Measurements from ENCODE around the gene WDR74.

Gene WDR74

GRCh38 chr11:62839050-62839945, at the start of gene WDR74:
TSS of gene WDR74 (minus strand) at chr11:62839590. CDS start at chr11:62839570, 20 bp downstream.
- TF ChIP-seq EZH2 (IDR thresholded peaks at IDR 0.05) = no peak
- peak; percentile 93 for TF ChIP-seq FOXP2 (optimal IDR thresholded peaks at IDR 0.05; ENCODE audit: control extremely low read depth, extremely low read length, insufficient read depth)
- peak; percentile 98 for TF ChIP-seq POLR2AphosphoS5 (IDR thresholded peaks at IDR 0.05; ENCODE audit: borderline replicate concordance, low read depth, low read length)
- H3K9ac ChIP-seq (ENCODE audit: insufficient read length) = peak within 1 kb of the TSS; percentile 97
- DNase-seq (ENCODE audit: low read depth, low spot score) = no peak
- H3K36me3 ChIP-seq (ENCODE audit: insufficient read depth, low read length) = peaks cover 38% of the 10 kb centered on the region
- H3K9me3 ChIP-seq (ENCODE audit: low read depth, low read length) = no peaks in the 10 kb centered on the region
- H3K27ac ChIP-seq = peak within 1 kb of the TSS; percentile 95
- H3K4me3 ChIP-seq = peak within 1 kb of the TSS; percentile 79

GRCh38 chr11:62889126-62889483, 49.7 kb upstream of the WDR74 start:
- H3K4me3 ChIP-seq = no peak overlapping the region
- H3K9me3 ChIP-seq (ENCODE audit: low read depth, low read length) = no peaks in the 10 kb centered on the region
- H3K9ac ChIP-seq (ENCODE audit: insufficient read length) = no peak overlapping the region
- TF ChIP-seq FOXP2 (optimal IDR thresholded peaks at IDR 0.05; ENCODE audit: control extremely low read depth, extremely low read length, insufficient read depth) (no peak), EZH2 (IDR thresholded peaks at IDR 0.05) (no peak), POLR2AphosphoS5 (IDR thresholded peaks at IDR 0.05; ENCODE audit: borderline replicate concordance, low read depth, low read length) (no peak)
- peaks cover 55% of the 10 kb centered on the region for H3K36me3 ChIP-seq (ENCODE audit: insufficient read depth, low read length)
- peak overlapping the region; percentile 44 for H3K27ac ChIP-seq
- no peak for DNase-seq (ENCODE audit: low read depth, low spot score)

GRCh38 chr11:62888406-62888805, 49.0 kb upstream of the WDR74 start:
- no peaks in the 10 kb centered on the region for H3K9me3 ChIP-seq (ENCODE audit: low read depth, low read length)
- DNase-seq (ENCODE audit: low read depth, low spot score) = no peak
- peak overlapping the region; percentile 44 for H3K27ac ChIP-seq
- peaks cover 62% of the 10 kb centered on the region for H3K36me3 ChIP-seq (ENCODE audit: insufficient read depth, low read length)
- H3K4me3 ChIP-seq = no peak overlapping the region
- TF ChIP-seq EZH2 (IDR thresholded peaks at IDR 0.05) = no peak
- no peak for TF ChIP-seq POLR2AphosphoS5 (IDR thresholded peaks at IDR 0.05; ENCODE audit: borderline replicate concordance, low read depth, low read length)
- TF ChIP-seq FOXP2 (optimal IDR thresholded peaks at IDR 0.05; ENCODE audit: control extremely low read depth, extremely low read length, insufficient read depth) = no peak
- H3K9ac ChIP-seq (ENCODE audit: insufficient read length) = no peak overlapping the region

GRCh38 chr11:62885137-62885750, 45.9 kb upstream of the WDR74 start:
- Histone ChIP-seq H3K9me3 (ENCODE audit: low read depth, low read length) (no peaks in the 10 kb centered on the region), H3K27ac (peak overlapping the region; percentile 38; the same call in 1 of the 2 replicates), H3K9ac (ENCODE audit: insufficient read length) (no peak overlapping the region), H3K4me3 (peak overlapping the region; percentile 35; the same call in 1 of the 2 replicates), H3K36me3 (ENCODE audit: insufficient read depth, low read length) (peaks cover 86% of the 10 kb centered on the region)
- no peak for DNase-seq (ENCODE audit: low read depth, low spot score)
- TF ChIP-seq FOXP2 (optimal IDR thresholded peaks at IDR 0.05; ENCODE audit: control extremely low read depth, extremely low read length, insufficient read depth) = no peak
- TF ChIP-seq POLR2AphosphoS5 (IDR thresholded peaks at IDR 0.05; ENCODE audit: borderline replicate concordance, low read depth, low read length) = peak; percentile 36; the same call in 1 of the 2 replicates

GRCh38 chr11:62883673-62884072, 44.3 kb upstream of the WDR74 start:
- H3K27ac ChIP-seq = peak overlapping the region; percentile 98
- H3K9ac ChIP-seq (ENCODE audit: insufficient read length) = peak overlapping the region; percentile 100
- H3K36me3 ChIP-seq (ENCODE audit: insufficient read depth, low read length) = peaks cover 85% of the 10 kb centered on the region
- peak overlapping the region; percentile 89 for H3K4me3 ChIP-seq
- no peaks in the 10 kb centered on the region for H3K9me3 ChIP-seq (ENCODE audit: low read depth, low read length)
- no peak for DNase-seq (ENCODE audit: low read depth, low spot score)
- TF ChIP-seq FOXP2 (optimal IDR thresholded peaks at IDR 0.05; ENCODE audit: control extremely low read depth, extremely low read length, insufficient read depth) (no peak), POLR2AphosphoS5 (IDR thresholded peaks at IDR 0.05; ENCODE audit: borderline replicate concordance, low read depth, low read length) (no peak), EZH2 (IDR thresholded peaks at IDR 0.05) (no peak)

GRCh38 chr11:62882788-62883501, 43.6 kb upstream of the WDR74 start:
- peaks cover 82% of the 10 kb centered on the region for H3K36me3 ChIP-seq (ENCODE audit: insufficient read depth, low read length)
- peak overlapping the region; percentile 100 for H3K9ac ChIP-seq (ENCODE audit: insufficient read length)
- H3K9me3 ChIP-seq (ENCODE audit: low read depth, low read length) = no peaks in the 10 kb centered on the region
- no peak for DNase-seq (ENCODE audit: low read depth, low spot score)
- H3K4me3 ChIP-seq = peak overlapping the region; percentile 89
- TF ChIP-seq EZH2 (IDR thresholded peaks at IDR 0.05) (no peak), POLR2AphosphoS5 (IDR thresholded peaks at IDR 0.05; ENCODE audit: borderline replicate concordance, low read depth, low read length) (no peak), FOXP2 (optimal IDR thresholded peaks at IDR 0.05; ENCODE audit: control extremely low read depth, extremely low read length, insufficient read depth) (no peak)
- peak overlapping the region; percentile 98 for H3K27ac ChIP-seq

- H3K36me3 ChIP-seq (ENCODE audit: insufficient read depth, low read length) = peaks cover 82% of the 10 kb centered on the region
- peak overlapping the region; percentile 89 for H3K4me3 ChIP-seq
- no peak for DNase-seq (ENCODE audit: low read depth, low spot score)
- peak overlapping the region; percentile 98 for H3K27ac ChIP-seq
- peak overlapping the region; percentile 100 for H3K9ac ChIP-seq (ENCODE audit: insufficient read length)
- H3K9me3 ChIP-seq (ENCODE audit: low read depth, low read length) = no peaks in the 10 kb centered on the region
- TF ChIP-seq POLR2AphosphoS5 (IDR thresholded peaks at IDR 0.05; ENCODE audit: borderline replicate concordance, low read depth, low read length) (no peak), FOXP2 (optimal IDR thresholded peaks at IDR 0.05; ENCODE audit: control extremely low read depth, extremely low read length, insufficient read depth) (no peak), EZH2 (IDR thresholded peaks at IDR 0.05) (no peak)
Measured at GRCh38 chr11:62882431-62882749, 43.0 kb upstream of the WDR74 start.
